HTR-8/SVneo (cell line): ENCODE results near the gene PACSIN1.

Experiments used
- DNase-seq: peaks from one replicate; pipeline ENCODE4 v3.0.0; 2011; ENCODE audit warnings: low spot score, mixed read lengths; ENCODE audit not compliant: insufficient read length
- FAIRE-seq: peaks from 2 replicates; lab custom pipeline; 2011; peaks lifted over from hg19 to GRCh38; lab: Jason Lieb, UNC

Gene PACSIN1

GRCh38 chr6:34525431-34526175 lies 59.7 kb downstream of the PACSIN1 start:
- no peak for DNase-seq
- no peak for FAIRE-seq

GRCh38 chr6:34526241-34526972 lies 60.5 kb downstream of the PACSIN1 start:
- DNase-seq: no peak
- no peak for FAIRE-seq

- DNase-seq: peak; percentile 96
- peak; percentile 98 for FAIRE-seq
Measured at GRCh38 chr6:34526992-34527728, 61.3 kb downstream of the PACSIN1 start.

GRCh38 chr6:34527751-34528670 lies 62.1 kb downstream of the PACSIN1 start:
- DNase-seq (no peak), FAIRE-seq (peak; percentile 55)

- DNase-seq (no peak), FAIRE-seq (no peak)
Measured at GRCh38 chr6:34528996-34529664, 63.3 kb downstream of the PACSIN1 start.

GRCh38 chr6:34529665-34530327 lies 63.9 kb downstream of the PACSIN1 start:
- no peak for FAIRE-seq
- no peak for DNase-seq

GRCh38 chr6:34530753-34531365 lies 65.0 kb downstream of the PACSIN1 start:
- no peak for FAIRE-seq
- DNase-seq: no peak

- no peak for DNase-seq
- no peak for FAIRE-seq
Measured at GRCh38 chr6:34531580-34532201, 65.8 kb downstream of the PACSIN1 start.

- no peak for DNase-seq
- no peak for FAIRE-seq
Measured at GRCh38 chr6:34532230-34532629, 66.4 kb downstream of the PACSIN1 start.

- DNase-seq (no peak), FAIRE-seq (no peak)
Measured at GRCh38 chr6:34534146-34534545, 68.3 kb downstream of the PACSIN1 start.

GRCh38 chr6:34534656-34535055 lies 68.8 kb downstream of the PACSIN1 start:
- FAIRE-seq (no peak), DNase-seq (no peak)

GRCh38 chr6:34535199-34535598 lies 69.3 kb downstream of the PACSIN1 start:
- FAIRE-seq (no peak), DNase-seq (no peak)

- DNase-seq (no peak), FAIRE-seq (no peak)
Measured at GRCh38 chr6:34535646-34536045, 69.8 kb downstream of the PACSIN1 start.

GRCh38 chr6:34536251-34536958 lies 70.5 kb downstream of the PACSIN1 start:
- no peak for FAIRE-seq
- no peak for DNase-seq

- DNase-seq (no peak), FAIRE-seq (no peak)
Measured at GRCh38 chr6:34536959-34537848, 71.3 kb downstream of the PACSIN1 start.

GRCh38 chr6:34537922-34538550 lies 72.2 kb downstream of the PACSIN1 start:
- FAIRE-seq: no peak
- DNase-seq: no peak
